C4-2B (cell line): ENCODE measurements around the gene RNF213.

Experiments
- CTCF ChIP-seq: fragments of 450-650 bp; conservative IDR thresholded peaks from 2 replicates; pipeline ENCODE4 v1.5.1; 2017; ENCODE audit warnings: mild to moderate bottlenecking
- ZFX ChIP-seq: fragments of 450-650 bp; IDR thresholded peaks from 2 replicates; pipeline ENCODE4 v1.6.1; 2017

DNA sequence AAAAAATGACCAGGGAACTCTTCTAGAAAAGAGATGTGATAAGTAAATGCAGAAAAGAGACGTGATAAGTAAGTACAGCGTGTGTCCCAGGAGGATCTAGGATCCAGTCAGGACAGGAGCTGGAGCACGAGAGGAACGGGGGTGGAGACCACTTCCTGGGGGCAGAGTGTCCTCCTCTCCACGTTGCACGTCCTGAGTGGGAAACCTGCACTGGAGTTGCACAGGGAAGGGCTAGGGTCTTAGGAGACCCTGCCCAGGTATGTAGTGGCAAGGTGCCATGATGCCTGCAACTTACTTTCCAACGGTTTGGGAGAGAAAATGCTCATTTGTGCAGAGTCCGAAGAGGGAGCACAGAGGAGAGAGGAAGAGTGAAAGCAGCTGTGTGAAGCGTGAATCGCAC is 55.8 kb downstream of the RNF213 start:
- TF ChIP-seq CTCF: no peak
- TF ChIP-seq ZFX: no peak
